NB4 (cell line): Measurements from ENCODE around the gene TGIF2.

Experiments used
- DNase-seq: peaks from one replicate; pipeline ENCODE4 v3.0.0; 2010; ENCODE audit warnings: low read depth
- H3K4me3 ChIP-seq: one replicate; pipeline ENCODE4 v1.5.1; 2011; ENCODE audit warnings: mild to moderate bottlenecking, low read depth, low read length, moderate library complexity
- CTCF ChIP-seq: IDR thresholded peaks from one replicate; pipeline ENCODE4 v1.5.1; 2012; ENCODE audit warnings: low read depth, low read length
- MAX ChIP-seq: IDR thresholded peaks from 2 replicates; pipeline ENCODE4 v1.6.1; 2011; ENCODE audit warnings: low read depth, low read length
- MYC ChIP-seq: IDR thresholded peaks from 2 replicates; pipeline ENCODE4 v1.6.1; 2011; ENCODE audit warnings: low read depth, low read length
- POLR2A ChIP-seq: IDR thresholded peaks from 2 replicates; pipeline ENCODE4 v1.6.1; 2011; ENCODE audit warnings: mild to moderate bottlenecking; ENCODE audit not compliant: insufficient read length; ENCODE audit errors: extremely low read depth

The TGIF2 gene

GRCh38 chr20:36620917-36621316 lies 47.5 kb downstream of the TGIF2 start:
- DNase-seq: no peak
- no peak overlapping the region for H3K4me3 ChIP-seq
- TF ChIP-seq CTCF (no peak), MYC (no peak), POLR2A (no peak), MAX (no peak)

GRCh38 chr20:36623444-36623843 lies 50.0 kb downstream of the TGIF2 start:
- H3K4me3 ChIP-seq: no peak overlapping the region
- no peak for DNase-seq
- TF ChIP-seq POLR2A (no peak), MYC (no peak), CTCF (no peak), MAX (no peak)

- DNase-seq: no peak
- H3K4me3 ChIP-seq: no peak overlapping the region
- TF ChIP-seq MYC (no peak), CTCF (no peak)
Measured at GRCh38 chr20:36624068-36624943, 50.9 kb downstream of the TGIF2 start.

- no peak for DNase-seq
- H3K4me3 ChIP-seq: no peak overlapping the region
- TF ChIP-seq MAX: no peak
- no peak for TF ChIP-seq CTCF
- TF ChIP-seq POLR2A: no peak
- TF ChIP-seq MYC: no peak
Measured at GRCh38 chr20:36624944-36625324, 51.5 kb downstream of the TGIF2 start.

- TF ChIP-seq MYC: no peak
- no peak for TF ChIP-seq POLR2A
- no peak for TF ChIP-seq MAX
- no peak for TF ChIP-seq CTCF
- H3K4me3 ChIP-seq: no peak overlapping the region
- peak; percentile 69 for DNase-seq
Measured at GRCh38 chr20:36628076-36628475, 54.7 kb downstream of the TGIF2 start.
